ENCODE measurements around the gene ACYP2.

ACYP2 gene

GRCh38 chr2:54347622-54348021 lies 232.2 kb downstream of the ACYP2 start:
- Histone ChIP-seq H3K4me3 (ENCODE audit: low read depth, low read length) (no peak overlapping the region), H3K27ac (ENCODE audit: low read depth, low read length) (no peak overlapping the region), H2AFZ (ENCODE audit: low read length, unreplicated experiment) (no peak overlapping the region), H3K79me2 (ENCODE audit: control insufficient read depth, insufficient read depth, low read length, unreplicated experiment) (no peaks in the 10 kb centered on the region), H3K36me3 (ENCODE audit: insufficient read depth, low read length) (no peaks in the 10 kb centered on the region), H3K27me3 (ENCODE audit: insufficient read depth, low read length) (no peaks in the 10 kb centered on the region), H3K4me1 (ENCODE audit: control insufficient read depth, insufficient read depth, low read length, unreplicated experiment) (peaks cover 4% of the 10 kb centered on the region)

GRCh38 chr2:54348646-54349045 lies 233.2 kb downstream of the ACYP2 start:
- Histone ChIP-seq H3K4me1 (ENCODE audit: control insufficient read depth, insufficient read depth, low read length, unreplicated experiment) (no peaks in the 10 kb centered on the region), H3K4me3 (ENCODE audit: low read depth, low read length) (no peak overlapping the region), H3K79me2 (ENCODE audit: control insufficient read depth, insufficient read depth, low read length, unreplicated experiment) (no peaks in the 10 kb centered on the region), H3K27ac (ENCODE audit: low read depth, low read length) (no peak overlapping the region), H2AFZ (ENCODE audit: low read length, unreplicated experiment) (no peak overlapping the region), H3K36me3 (ENCODE audit: insufficient read depth, low read length) (no peaks in the 10 kb centered on the region), H3K27me3 (ENCODE audit: insufficient read depth, low read length) (no peaks in the 10 kb centered on the region)

GRCh38 chr2:54350426-54350825 lies 235.0 kb downstream of the ACYP2 start:
- no peaks in the 10 kb centered on the region for H3K36me3 ChIP-seq (ENCODE audit: insufficient read depth, low read length)
- no peaks in the 10 kb centered on the region for H3K4me1 ChIP-seq (ENCODE audit: control insufficient read depth, insufficient read depth, low read length, unreplicated experiment)
- H3K27ac ChIP-seq (ENCODE audit: low read depth, low read length), result no peak overlapping the region
- H3K4me3 ChIP-seq (ENCODE audit: low read depth, low read length), result no peak overlapping the region
- no peak overlapping the region for H2AFZ ChIP-seq (ENCODE audit: low read length, unreplicated experiment)
- H3K27me3 ChIP-seq (ENCODE audit: insufficient read depth, low read length), result no peaks in the 10 kb centered on the region
- no peaks in the 10 kb centered on the region for H3K79me2 ChIP-seq (ENCODE audit: control insufficient read depth, insufficient read depth, low read length, unreplicated experiment)

GRCh38 chr2:54353216-54353615 lies 237.8 kb downstream of the ACYP2 start:
- no peak overlapping the region for H3K4me3 ChIP-seq (ENCODE audit: low read depth, low read length)

More at GRCh38 chr2:54353216-54353615, 237.8 kb downstream of the ACYP2 start:
- Histone ChIP-seq H3K4me1 (ENCODE audit: control insufficient read depth, insufficient read depth, low read length, unreplicated experiment) (no peaks in the 10 kb centered on the region), H2AFZ (ENCODE audit: low read length, unreplicated experiment) (no peak overlapping the region), H3K36me3 (ENCODE audit: insufficient read depth, low read length) (no peaks in the 10 kb centered on the region), H3K27me3 (ENCODE audit: insufficient read depth, low read length) (no peaks in the 10 kb centered on the region), H3K27ac (ENCODE audit: low read depth, low read length) (no peak overlapping the region), H3K79me2 (ENCODE audit: control insufficient read depth, insufficient read depth, low read length, unreplicated experiment) (no peaks in the 10 kb centered on the region)
